SK-N-SH (cell line): Measurements from ENCODE around the gene TUBA1B. TPM values are rescaled to one million over a fixed set of nuclear protein-coding genes. Genes with fewer than 3 reads are reported as not detected.
A peak's percentile ranks its signal among the peaks of the same experiment; 100 is the strongest.

Experiments used
- CTCF ChIA-PET: fragments of 300-600, 350-600 bp; formaldehyde crosslinking; extraction: SDS; loops from one replicate; lab custom pipeline; 2021; lab: Yijun Ruan, JAX
- POLR2A ChIA-PET: fragments of 350-600 bp; sonication (Branson Sonifier 250); formaldehyde crosslinking; extraction: SDS; loops from one replicate; lab custom pipeline; 2020; ENCODE audit warnings: antibody characterized with exemption, inconsistent platforms; lab: Yijun Ruan, JAX
- DNase-seq: peaks from one replicate; pipeline ENCODE4 v3.0.0; 2012
- H2AFZ ChIP-seq: fragments of 200-600 bp; sonication (generic); 2 replicates; pipeline ENCODE4 v1.8.1; 2016; ENCODE audit warnings: antibody characterized with exemption, mild to moderate bottlenecking, low read depth
- H3F3A ChIP-seq: fragments of 200-600 bp; sonication (generic); replicated peaks from 2 replicates; pipeline ENCODE3; 2016; ENCODE audit warnings: antibody characterized with exemption, mild to moderate bottlenecking; ENCODE audit not compliant: insufficient read depth
- H3K27ac ChIP-seq, 2 experiments: fragments of 200-500 bp in 1 of 2; fragments of 200-600 bp in 1 of 2; sonication (Bioruptor generic) in 1 of 2; sonication (generic), shearing (Covaris generic) in 1 of 2; 2 replicates each; pipeline versions ENCODE4 v1.5.1 to v1.6.1; 2014 to 2016; ENCODE audit warnings: low read depth in 2 of 2, inconsistent platforms in 1 of 2, low read length in 1 of 2, mild to moderate bottlenecking in 1 of 2, mixed read lengths in 1 of 2
- H3K27me3 ChIP-seq: fragments of 200-600 bp; sonication (generic), shearing (Covaris generic); 2 replicates; pipeline ENCODE4 v1.6.1; 2016; ENCODE audit warnings: mixed run types; ENCODE audit not compliant: insufficient read depth
- H3K36me3 ChIP-seq, 2 experiments: fragments of 200-500 bp in 1 of 2; fragments of 200-600 bp in 1 of 2; sonication (Bioruptor generic) in 1 of 2; sonication (generic) in 1 of 2; replicated peaks in 1 of 2; 2 replicates each; pipeline versions ENCODE3 to v1.5.1; 2014 to 2016; ENCODE audit warnings: low read length in 1 of 2, mild to moderate bottlenecking in 1 of 2; ENCODE audit not compliant: insufficient read depth in 2 of 2, control insufficient read depth in 1 of 2
- H3K4me1 ChIP-seq, 2 experiments: fragments of 200-500 bp in 1 of 2; fragments of 200-600 bp in 1 of 2; sonication (Bioruptor generic) in 1 of 2; sonication (generic), shearing (Covaris generic) in 1 of 2; 2 replicates each; pipeline versions ENCODE4 v1.5.1 to v1.6.1; 2014 to 2016; ENCODE audit warnings: low read depth in 1 of 2, low read length in 1 of 2, mixed run types in 1 of 2; ENCODE audit not compliant: insufficient read depth in 2 of 2, control insufficient read depth in 1 of 2
- H3K4me2 ChIP-seq: fragments of 200-600 bp; sonication (generic), shearing (Covaris generic); 2 replicates; pipeline ENCODE4 v1.6.1; 2017; ENCODE audit warnings: mixed run types
- H3K4me3 ChIP-seq, 2 experiments: fragments of 200-500 bp in 1 of 2; fragments of 200-600 bp in 1 of 2; sonication (Bioruptor generic) in 1 of 2; sonication (generic), shearing (Covaris generic) in 1 of 2; 2 replicates each; pipeline versions ENCODE4 v1.5.1 to v1.8.1; 2014 to 2016; ENCODE audit warnings: low read depth in 2 of 2, inconsistent platforms in 1 of 2, low read length in 1 of 2, mild to moderate bottlenecking in 1 of 2, mixed read lengths in 1 of 2, moderate library complexity in 1 of 2
- H3K79me2 ChIP-seq: fragments of 200-600 bp; sonication (generic); 2 replicates; pipeline ENCODE4 v1.8.1; 2017; ENCODE audit warnings: mild to moderate bottlenecking; ENCODE audit not compliant: insufficient read depth
- H3K9ac ChIP-seq: fragments of 200-600 bp; sonication (generic); 2 replicates; pipeline ENCODE4 v1.6.1; 2017; ENCODE audit warnings: mixed run types
- H3K9me2 ChIP-seq: fragments of 200-600 bp; sonication (generic); 2 replicates; pipeline ENCODE4 v1.6.1; 2017; ENCODE audit warnings: mixed run types
- H3K9me3 ChIP-seq: fragments of 200-600 bp; sonication (generic); 2 replicates; pipeline ENCODE4 v1.6.1; 2017; ENCODE audit warnings: mixed run types, mild to moderate bottlenecking, moderate library complexity
- H4K20me1 ChIP-seq: fragments of 200-600 bp; sonication (generic); 2 replicates; pipeline ENCODE4 v1.6.1; 2017; ENCODE audit warnings: mild to moderate bottlenecking, mixed run types; ENCODE audit not compliant: insufficient read depth
- CHD2 ChIP-seq: fragments of 150-350 bp; IDR thresholded peaks from 2 replicates; pipeline ENCODE4 v1.6.1; 2018; ENCODE audit warnings: low read length; ENCODE audit not compliant: partially characterized antibody
- EP300 ChIP-seq, 2 experiments: IDR thresholded peaks; 2 replicates each; pipeline versions ENCODE4 v1.4.0 to v1.6.1; 2012; ENCODE audit warnings: borderline replicate concordance in 1 of 2, low read depth in 1 of 2, low read length in 1 of 2
- EZH2phosphoT487 ChIP-seq: fragments of 200-600 bp; sonication (generic); IDR thresholded peaks from 2 replicates; pipeline ENCODE4 v1.6.1; 2017; ENCODE audit warnings: low read depth, mixed run types, mild to moderate bottlenecking, antibody characterized with exemption, moderate library complexity, borderline replicate concordance
- FOXJ3 ChIP-seq: sonication (generic); formaldehyde crosslinking; IDR thresholded peaks from 2 replicates; pipeline ENCODE4 v1.5.1; 2020; ENCODE audit warnings: mild to moderate bottlenecking, missing genetic modification reagents
- FOXM1 ChIP-seq: IDR thresholded peaks from 2 replicates; pipeline ENCODE4 v1.4.0; 2012; ENCODE audit warnings: low read depth, mild to moderate bottlenecking
- JUND ChIP-seq: IDR thresholded peaks from 2 replicates; pipeline ENCODE4 v1.4.0; 2012
- MXI1 ChIP-seq: IDR thresholded peaks from 2 replicates; pipeline ENCODE4 v1.6.1; 2012; ENCODE audit warnings: mild to moderate bottlenecking, low read depth, low read length, improper control_type of control experiment
- NRF1 ChIP-seq: IDR thresholded peaks from 2 replicates; pipeline ENCODE4 v1.6.1; 2012; ENCODE audit warnings: low read depth, mild to moderate bottlenecking, low read length
- RAD21 ChIP-seq: IDR thresholded peaks from 2 replicates; pipeline ENCODE4 v1.6.1; 2012; ENCODE audit warnings: mild to moderate bottlenecking, low read length
- RCOR1 ChIP-seq: fragments of 150-350 bp; IDR thresholded peaks from 2 replicates; pipeline ENCODE4 v1.6.1; 2017; ENCODE audit warnings: antibody characterized with exemption, low read length
- REST ChIP-seq: IDR thresholded peaks from 2 replicates; pipeline ENCODE4 v1.6.1; 2012; ENCODE audit warnings: mild to moderate bottlenecking, low read depth, low read length, moderate library complexity
- RFX5 ChIP-seq: IDR thresholded peaks from 2 replicates; pipeline ENCODE4 v1.6.1; 2012; ENCODE audit warnings: mild to moderate bottlenecking, improper control_type of control experiment, low read length
- RXRA ChIP-seq: IDR thresholded peaks from 2 replicates; pipeline ENCODE4 v1.4.0; 2012; ENCODE audit warnings: low read depth, mild to moderate bottlenecking, borderline replicate concordance
- SIN3A ChIP-seq: IDR thresholded peaks from 2 replicates; pipeline ENCODE4 v1.6.1; 2012; ENCODE audit warnings: low read depth, mild to moderate bottlenecking, low read length, moderate library complexity, borderline replicate concordance
- WGBS: methylation state at CpG from one replicate; pipeline ENCODE4 v1.1.6; 2017; ENCODE audit warnings: low lambda C conversion rate; 5-methylcytosine and 5-hydroxymethylcytosine counted together
- polyA plus RNA-seq, 3 experiments: library from polyadenylated mRNA; depleted of rRNA; stranded (reverse); fragments of >200 nt; gene quantifications; 2 replicates each; pipeline ENCODE4 v1.2.3, GENCODE V29; 2012

The TUBA1B gene
- polyA plus RNA-seq, 1 of the 3 experiments (the other 2 are of a cell fraction), result 2,454 TPM

DNA sequence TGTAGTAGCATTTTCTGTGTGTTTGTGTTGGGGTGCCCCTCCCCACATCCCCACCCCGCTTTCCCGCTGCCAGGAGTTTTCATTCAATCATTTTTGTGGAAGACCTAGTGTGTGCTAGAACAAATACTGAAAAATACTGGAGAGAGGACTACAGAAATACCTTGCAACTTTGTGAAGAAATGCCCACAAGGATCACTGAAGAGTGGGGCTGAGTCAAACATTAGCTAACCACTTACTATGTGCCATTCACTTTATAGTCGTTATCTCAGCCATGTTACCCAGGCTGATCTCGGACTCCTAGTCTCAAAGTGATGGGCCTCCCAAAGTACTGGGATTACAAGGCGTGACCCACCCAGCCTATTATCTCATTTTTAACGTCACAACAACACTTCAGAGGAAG is 20.0 kb downstream of the TUBA1B start:
- Histone ChIP-seq H3K9me2 (no peaks in the 10 kb centered on the region), H3K9ac (peak overlapping the region; percentile 50; the same call in 1 of the 2 replicates), H3K4me1 (peaks cover 0 to 12% of the 10 kb centered on the region in 2 experiments; a peak in 1 of 4 replicates), H3K36me3 (peaks cover 7 to 8% of the 10 kb centered on the region in 2 experiments), H3K27me3 (no peaks in the 10 kb centered on the region), H3K9me3 (no peaks in the 10 kb centered on the region), H3F3A (no peaks in the 10 kb centered on the region), H3K27ac (peak overlapping the region; percentile 85 to 88), H2AFZ (peak overlapping the region; percentile 86), H4K20me1 (peaks cover 25% of the 10 kb centered on the region; the same call in 1 of the 2 replicates), H3K79me2 (peaks cover 42% of the 10 kb centered on the region), H3K4me3 (peak overlapping the region; percentile 82 to 100), H3K4me2 (peak overlapping the region; percentile 73)
- no peak for DNase-seq
- POLR2A ChIA-PET, result interaction anchor here (0.9 to 4.3 kb wide), 6 partner anchors 20 to 212 kb away, joined by 3 to 28 read pairs (median 5); partner anchors contain the start of genes TROAP, TUBA1A and TUBA1B
- CTCF ChIA-PET, result interaction anchor here (0.8 to 25.0 kb wide), 10 partner anchors 9 to 230 kb away, joined by 3 to 315 read pairs (median 29); partner anchors contain the start of genes DHH and TUBA1B
- TF ChIP-seq MXI1 (no peak), SIN3A (no peak), RAD21 (no peak), CHD2 (no peak), EP300 (IDR thresholded peaks at IDR 0.05; ENCODE audit: borderline replicate concordance in 1 of 2, low read depth in 1 of 2, low read length in 1 of 2) (no peak), RFX5 (no peak), RXRA (no peak), FOXJ3 (CRISPR knock-in tag) (no peak), RCOR1 (no peak), NRF1 (no peak), EZH2phosphoT487 (no peak), REST (no peak), JUND (no peak), FOXM1 (no peak)
- 51% methylated on average over 6 of the region's 6 CpGs for WGBS
